Trophoblast cell (in vitro differentiated cells and primary cell): ENCODE results near the gene CHTF8.

ENCODE experiments used
- DNase-seq, 2 donors: peaks; one replicate each; pipeline ENCODE4 v3.0.0-alpha.2; 2016
- H2AFZ ChIP-seq: 2 replicates; pipeline ENCODE4 v1.6.1; 2013; ENCODE audit warnings: low read length, moderate library complexity, mild to moderate bottlenecking; ENCODE audit not compliant: insufficient read depth, poor library complexity
- H2AK5ac ChIP-seq: 2 replicates; pipeline ENCODE4 v1.6.1; 2013; ENCODE audit warnings: mild to moderate bottlenecking, low read length
- H2BK120ac ChIP-seq: 2 replicates; pipeline ENCODE4 v1.6.1; 2013; ENCODE audit warnings: low read length, mild to moderate bottlenecking, moderate library complexity; ENCODE audit not compliant: insufficient read depth, poor library complexity
- H2BK12ac ChIP-seq: 2 replicates; pipeline ENCODE4 v1.6.1; 2013; ENCODE audit warnings: mild to moderate bottlenecking, low read length, moderate library complexity
- H2BK5ac ChIP-seq: 2 replicates; pipeline ENCODE4 v1.6.1; 2013; ENCODE audit warnings: low read length, low read depth, moderate library complexity, mild to moderate bottlenecking; ENCODE audit not compliant: poor library complexity
- H3K14ac ChIP-seq: 2 replicates; pipeline ENCODE4 v1.6.1; 2013; ENCODE audit warnings: mild to moderate bottlenecking, low read length
- H3K18ac ChIP-seq: 2 replicates; pipeline ENCODE4 v1.6.1; 2013; ENCODE audit warnings: mild to moderate bottlenecking, low read length
- H3K23ac ChIP-seq: 2 replicates; pipeline ENCODE4 v1.6.1; 2013; ENCODE audit warnings: low read length
- H3K27ac ChIP-seq: 2 replicates; pipeline ENCODE4 v1.5.1; 2013; ENCODE audit warnings: low read depth, mild to moderate bottlenecking, inconsistent platforms, low read length, moderate library complexity
- H3K27me3 ChIP-seq: 2 replicates; pipeline ENCODE4 v1.6.1; 2013; ENCODE audit warnings: inconsistent platforms, mild to moderate bottlenecking, low read length, moderate library complexity; ENCODE audit not compliant: insufficient read depth
- H3K36me3 ChIP-seq, 2 experiments: 1 replicate in 1 of 2; 2 replicates in 1 of 2; pipeline ENCODE4 v1.6.1; 2013; ENCODE audit warnings: low read length in 2 of 2, mild to moderate bottlenecking in 2 of 2, moderate library complexity in 1 of 2; ENCODE audit not compliant: insufficient read depth in 2 of 2, control insufficient read depth in 1 of 2
- H3K4ac ChIP-seq: 2 replicates; pipeline ENCODE4 v1.6.1; 2013; ENCODE audit warnings: low read depth, mild to moderate bottlenecking, low read length, moderate library complexity
- H3K4me1 ChIP-seq, 2 experiments: 1 replicate in 1 of 2; 2 replicates in 1 of 2; pipeline ENCODE4 v1.6.1; 2013; ENCODE audit warnings: low read length in 2 of 2, mild to moderate bottlenecking in 2 of 2, moderate library complexity in 1 of 2; ENCODE audit not compliant: insufficient read depth in 2 of 2, control insufficient read depth in 1 of 2
- H3K4me2 ChIP-seq: 2 replicates; pipeline ENCODE4 v1.6.1; 2013; ENCODE audit warnings: inconsistent platforms, mild to moderate bottlenecking, low read length, moderate library complexity
- H3K4me3 ChIP-seq: 2 replicates; pipeline ENCODE4 v1.5.1; 2013; ENCODE audit warnings: mild to moderate bottlenecking, low read depth, low read length, inconsistent platforms
- H3K79me1 ChIP-seq: one replicate; pipeline ENCODE4 v1.6.1; 2013; ENCODE audit warnings: low read length
- H3K79me2 ChIP-seq: 2 replicates; pipeline ENCODE4 v1.6.1; 2013; ENCODE audit warnings: low read length, mild to moderate bottlenecking; ENCODE audit not compliant: control insufficient read depth, insufficient read depth, poor library complexity
- H3K9ac ChIP-seq: 2 replicates; pipeline ENCODE4 v1.6.1; 2013; ENCODE audit warnings: mild to moderate bottlenecking, low read length
- H3K9me3 ChIP-seq: 2 replicates; pipeline ENCODE4 v1.6.1; 2013; ENCODE audit warnings: low read depth, mild to moderate bottlenecking, control low read depth, inconsistent platforms, low read length; ENCODE audit not compliant: insufficient read depth
- H4K12ac ChIP-seq: 2 replicates; pipeline ENCODE4 v1.6.1; 2013; ENCODE audit warnings: low read depth, mild to moderate bottlenecking, low read length, moderate library complexity
- H4K8ac ChIP-seq: 2 replicates; pipeline ENCODE4 v1.6.1; 2013; ENCODE audit warnings: low read depth, mild to moderate bottlenecking, low read length, moderate library complexity
- H4K91ac ChIP-seq: one replicate; pipeline ENCODE4 v1.6.1; 2013; ENCODE audit warnings: low read depth, mild to moderate bottlenecking, low read length, moderate library complexity
- WGBS: extraction: QIAGEN DNeasy Blood & Tissue Kit; methylation state at CpG from one replicate; pipeline ENCODE4 v1.1.7; 2013; ENCODE audit warnings: missing lambda C conversion rate; ENCODE audit not compliant: insufficient read length, insufficient coverage; ENCODE audit errors: extremely low coverage; 5-methylcytosine and 5-hydroxymethylcytosine counted together

Gene CHTF8

GRCh38 chr16:69083306-69083941, 49.0 kb downstream of the CHTF8 start:
- H3K27me3 ChIP-seq = no peaks in the 10 kb centered on the region
- no peak overlapping the region for H2BK5ac ChIP-seq
- no peak overlapping the region for H2BK120ac ChIP-seq
- no peaks in the 10 kb centered on the region for H3K4me1 ChIP-seq
- H3K9me3 ChIP-seq = no peaks in the 10 kb centered on the region
- H4K8ac ChIP-seq = no peak overlapping the region
- H3K14ac ChIP-seq = no peak overlapping the region
- H3K79me2 ChIP-seq = no peaks in the 10 kb centered on the region
- no peak overlapping the region for H3K4me2 ChIP-seq
- H3K9ac ChIP-seq = no peak overlapping the region
- WGBS = no CpG with 5 or more reads among the region's 16 CpGs
- H3K18ac ChIP-seq = no peak overlapping the region
- H3K23ac ChIP-seq = no peak overlapping the region
- peak; percentile 63 to 72 for DNase-seq
- no peak overlapping the region for H2BK12ac ChIP-seq
- no peaks in the 10 kb centered on the region for H3K36me3 ChIP-seq
- H4K91ac ChIP-seq = no peak overlapping the region
- no peak overlapping the region for H3K4ac ChIP-seq
- no peak overlapping the region for H3K4me3 ChIP-seq
- no peaks in the 10 kb centered on the region for H3K79me1 ChIP-seq
- no peak overlapping the region for H4K12ac ChIP-seq
- no peak overlapping the region for H2AFZ ChIP-seq
- no peak overlapping the region for H2AK5ac ChIP-seq
- H3K27ac ChIP-seq = no peak overlapping the region

DNA sequence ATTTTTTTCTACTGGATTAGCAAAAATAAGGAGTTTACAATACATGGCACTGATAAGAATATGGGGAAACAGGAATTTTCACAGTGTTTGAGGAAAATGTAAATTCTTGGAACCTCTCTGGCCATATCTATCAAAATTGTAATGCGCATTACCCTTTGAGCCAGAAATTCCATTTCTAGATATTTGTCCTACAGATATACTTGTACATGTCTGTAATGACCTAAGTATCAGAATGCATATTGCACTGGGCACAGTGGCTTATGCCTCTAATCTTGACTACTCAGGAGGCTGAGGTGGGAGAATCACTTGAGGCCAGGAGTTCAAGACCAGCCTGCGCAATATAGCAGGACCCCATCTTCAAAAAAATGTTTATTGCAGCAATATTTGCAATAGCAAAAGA, 52.7 kb downstream of the CHTF8 start:
- Histone ChIP-seq H3K18ac (no peak overlapping the region), H4K91ac (no peak overlapping the region), H3K79me2 (no peaks in the 10 kb centered on the region), H3K23ac (no peak overlapping the region), H3K36me3 (no peaks in the 10 kb centered on the region), H3K9me3 (no peaks in the 10 kb centered on the region), H3K4me2 (no peak overlapping the region), H3K4ac (no peak overlapping the region), H3K4me3 (no peak overlapping the region), H2BK12ac (no peak overlapping the region), H4K12ac (no peak overlapping the region), H3K79me1 (no peaks in the 10 kb centered on the region), H3K27ac (no peak overlapping the region), H2BK5ac (no peak overlapping the region), H3K9ac (no peak overlapping the region), H2AK5ac (no peak overlapping the region), H3K4me1 (no peaks in the 10 kb centered on the region), H4K8ac (no peak overlapping the region), H2BK120ac (no peak overlapping the region), H2AFZ (no peak overlapping the region), H3K14ac (no peak overlapping the region), H3K27me3 (no peaks in the 10 kb centered on the region)
- WGBS = no CpG with 5 or more reads among the region's 2 CpGs
- no peak for DNase-seq

GRCh38 chr16:69078073-69078472, 54.3 kb downstream of the CHTF8 start:
- H3K36me3 ChIP-seq = no peaks in the 10 kb centered on the region
- H3K27me3 ChIP-seq = no peaks in the 10 kb centered on the region
- no peak for DNase-seq
- no peak overlapping the region for H3K4ac ChIP-seq
- H3K23ac ChIP-seq = no peak overlapping the region
- no peak overlapping the region for H2BK120ac ChIP-seq
- no peak overlapping the region for H3K4me3 ChIP-seq
- no peak overlapping the region for H3K9ac ChIP-seq
- no peak overlapping the region for H2BK5ac ChIP-seq
- H3K79me2 ChIP-seq = no peaks in the 10 kb centered on the region
- no peak overlapping the region for H2AK5ac ChIP-seq
- H3K4me2 ChIP-seq = no peak overlapping the region
- peaks cover 3% of the 10 kb centered on the region for H3K79me1 ChIP-seq
- no peak overlapping the region for H3K14ac ChIP-seq
- peaks cover 4 to 5% of the 10 kb centered on the region in 2 experiments for H3K4me1 ChIP-seq
- no peak overlapping the region for H4K12ac ChIP-seq
- no peaks in the 10 kb centered on the region for H3K9me3 ChIP-seq
- H4K8ac ChIP-seq = no peak overlapping the region
- no peak overlapping the region for H3K27ac ChIP-seq
- H2AFZ ChIP-seq = no peak overlapping the region
- no peak overlapping the region for H2BK12ac ChIP-seq
- H4K91ac ChIP-seq = no peak overlapping the region
- WGBS = no CpG with 5 or more reads among the region's 7 CpGs
- no peak overlapping the region for H3K18ac ChIP-seq

GRCh38 chr16:69077251-69077650, 55.1 kb downstream of the CHTF8 start:
- Histone ChIP-seq H2AK5ac (no peak overlapping the region), H3K4me1 (peaks cover 9 to 10% of the 10 kb centered on the region in 2 experiments), H3K79me1 (peaks cover 4% of the 10 kb centered on the region), H4K91ac (no peak overlapping the region), H3K27me3 (no peaks in the 10 kb centered on the region), H2BK5ac (no peak overlapping the region), H3K4me3 (no peak overlapping the region), H2BK12ac (no peak overlapping the region), H3K79me2 (no peaks in the 10 kb centered on the region), H3K14ac (no peak overlapping the region), H3K9ac (no peak overlapping the region), H3K23ac (no peak overlapping the region), H3K4ac (no peak overlapping the region), H3K36me3 (no peaks in the 10 kb centered on the region), H3K9me3 (no peaks in the 10 kb centered on the region), H4K8ac (no peak overlapping the region), H2BK120ac (no peak overlapping the region), H3K18ac (no peak overlapping the region), H2AFZ (no peak overlapping the region), H3K4me2 (no peak overlapping the region), H4K12ac (no peak overlapping the region), H3K27ac (no peak overlapping the region)
- no peak for DNase-seq
- no CpG with 5 or more reads among the region's 4 CpGs for WGBS
